WTC11 (cell line): ENCODE measurements around the gene DCAF15. TPM values are rescaled to one million over a fixed set of nuclear protein-coding genes. Genes with fewer than 3 reads are reported as not detected.
A peak's percentile ranks its signal among the peaks of the same experiment; 100 is the strongest.

ENCODE experiments used
- ATAC-seq: fragments of 200-7000 bp; cut with Tn5 transposase; 2 replicates; pipeline ENCODE4 v1.10.0; 2021; ENCODE audit warnings: mild to moderate bottlenecking, moderate library complexity
- CTCF ChIA-PET: fragments of 300-600 bp; sonication (Branson Sonifier 250); formaldehyde crosslinking; loops from one replicate; lab custom pipeline; 2021; ENCODE audit warnings: antibody characterized with exemption; lab: Charles Lee
- POLR2A ChIA-PET: fragments of 350-600 bp; sonication (Branson Sonifier 250); formaldehyde crosslinking; loops from one replicate; lab custom pipeline; 2021; ENCODE audit warnings: antibody characterized with exemption; lab: Charles Lee
- DNase-seq: peaks from one replicate; pipeline ENCODE4 v3.0.0; 2021; ENCODE audit warnings: low spot score
- H3K27ac Mint-ChIP-seq: 2 replicates; pipeline ENCODE4 v1.8.0; 2021; ENCODE audit warnings: mixed read lengths
- H3K27me3 Mint-ChIP-seq: 2 replicates; pipeline ENCODE4 v1.8.0; 2021; ENCODE audit warnings: low read depth, mild to moderate bottlenecking, moderate library complexity, mixed read lengths
- H3K36me3 Mint-ChIP-seq: 2 replicates; pipeline ENCODE4 v1.8.0; 2021; ENCODE audit warnings: mixed read lengths
- H3K4me1 Mint-ChIP-seq: 2 replicates; pipeline ENCODE4 v1.8.0; 2022; ENCODE audit warnings: mixed read lengths
- H3K4me3 Mint-ChIP-seq: 2 replicates; pipeline ENCODE4 v1.8.0; 2021; ENCODE audit warnings: mild to moderate bottlenecking, moderate library complexity, mixed read lengths
- H3K9me3 Mint-ChIP-seq: 2 replicates; pipeline ENCODE4 v1.8.0; 2021; ENCODE audit warnings: mixed read lengths
- CREB1 ChIP-seq: sonication (generic); formaldehyde crosslinking; IDR thresholded peaks from 2 replicates; pipeline ENCODE4 v1.8.0; 2023; ENCODE audit warnings: mild to moderate bottlenecking, missing genetic modification reagents
- CREM ChIP-seq: sonication (generic); formaldehyde crosslinking; IDR thresholded peaks from 2 replicates; pipeline ENCODE4 v1.8.1; 2022; ENCODE audit warnings: mild to moderate bottlenecking, missing genetic modification reagents, moderate library complexity
- E2F4 ChIP-seq: sonication (generic); formaldehyde crosslinking; IDR thresholded peaks from 2 replicates; pipeline ENCODE4 v1.8.1; 2022; ENCODE audit warnings: low read depth, mild to moderate bottlenecking, moderate library complexity, missing genetic modification reagents, borderline replicate concordance
- FOXJ3 ChIP-seq: sonication (generic); formaldehyde crosslinking; IDR thresholded peaks from 2 replicates; pipeline ENCODE4 v1.9.0; 2021; ENCODE audit warnings: missing genetic modification reagents, mild to moderate bottlenecking, borderline replicate concordance
- FOXP4 ChIP-seq: sonication (generic); formaldehyde crosslinking; IDR thresholded peaks from 2 replicates; pipeline ENCODE4 v1.8.0; 2022; ENCODE audit warnings: mild to moderate bottlenecking, missing genetic modification reagents
- HMGA2 ChIP-seq: fragments of 250-450 bp; sonication (Bioruptor Pico); IDR thresholded peaks from 2 replicates; pipeline ENCODE4 v1.4.0; 2021; ENCODE audit warnings: mild to moderate bottlenecking, moderate library complexity
- HMGXB4 ChIP-seq: sonication (generic); formaldehyde crosslinking; IDR thresholded peaks from 2 replicates; pipeline ENCODE4 v1.8.1; 2023; ENCODE audit warnings: mild to moderate bottlenecking, moderate library complexity, missing genetic modification reagents
- KAT7 ChIP-seq: sonication (generic); formaldehyde crosslinking; IDR thresholded peaks from 2 replicates; pipeline ENCODE4 v1.8.1; 2023; ENCODE audit warnings: missing genetic modification reagents, mild to moderate bottlenecking, borderline replicate concordance
- NFE2L1 ChIP-seq: sonication (generic); formaldehyde crosslinking; IDR thresholded peaks from 2 replicates; pipeline ENCODE4 v1.8.1; 2023; ENCODE audit warnings: missing genetic modification reagents
- NR1H2 ChIP-seq: sonication (generic); formaldehyde crosslinking; IDR thresholded peaks from 2 replicates; pipeline ENCODE4 v1.9.0; 2021; ENCODE audit warnings: mild to moderate bottlenecking, moderate library complexity, missing genetic modification reagents
- NR2C2 ChIP-seq: sonication (generic); formaldehyde crosslinking; IDR thresholded peaks from 2 replicates; pipeline ENCODE4 v1.8.0; 2022; ENCODE audit warnings: mild to moderate bottlenecking, missing genetic modification reagents
- OVOL2 ChIP-seq: fragments of 250-450 bp; sonication (Bioruptor Pico); IDR thresholded peaks from 2 replicates; pipeline ENCODE4 v1.9.0; 2021; ENCODE audit warnings: mild to moderate bottlenecking, borderline replicate concordance
- SOX15 ChIP-seq: fragments of 250-450 bp; sonication (Bioruptor Pico); IDR thresholded peaks from 2 replicates; pipeline ENCODE4 v1.9.0; 2021; ENCODE audit warnings: mild to moderate bottlenecking
- ZBTB21 ChIP-seq: sonication (generic); formaldehyde crosslinking; IDR thresholded peaks from 2 replicates; pipeline ENCODE4 v1.8.1; 2023; ENCODE audit warnings: mild to moderate bottlenecking, missing genetic modification reagents, borderline replicate concordance
- ZBTB43 ChIP-seq: sonication (generic); formaldehyde crosslinking; IDR thresholded peaks from 2 replicates; pipeline ENCODE4 v1.8.1; 2023; ENCODE audit warnings: mild to moderate bottlenecking, missing genetic modification reagents
- ZNF121 ChIP-seq: sonication (generic); formaldehyde crosslinking; IDR thresholded peaks from 2 replicates; pipeline ENCODE4 v1.8.0; 2023; ENCODE audit warnings: missing genetic modification reagents
- ZNF232 ChIP-seq: sonication (generic); formaldehyde crosslinking; IDR thresholded peaks from 2 replicates; pipeline ENCODE4 v1.8.0; 2022; ENCODE audit warnings: mild to moderate bottlenecking, missing genetic modification reagents
- ZNF263 ChIP-seq: sonication (generic); formaldehyde crosslinking; IDR thresholded peaks from 2 replicates; pipeline ENCODE4 v1.8.1; 2022; ENCODE audit warnings: low read depth, mild to moderate bottlenecking, moderate library complexity, missing genetic modification reagents
- ZNF671 ChIP-seq: fragments of 250-450 bp; sonication (Bioruptor Pico); IDR thresholded peaks from 2 replicates; pipeline ENCODE4 v1.8.0; 2021; ENCODE audit warnings: mild to moderate bottlenecking
- total RNA-seq: library from RNA; stranded (reverse); gene quantifications from 3 replicates; pipeline ENCODE4 v1.2.3, GENCODE V29; 2021
- TF ChIP-seq, protein P1 (sequence below): sonication (generic); formaldehyde crosslinking; IDR thresholded peaks from 2 replicates; pipeline ENCODE4 v1.8.0; 2022; ENCODE audit warnings: mild to moderate bottlenecking, missing genetic modification reagents
- TF ChIP-seq, protein P2 (sequence below): sonication (generic); formaldehyde crosslinking; IDR thresholded peaks from 2 replicates; pipeline ENCODE4 v1.8.1; 2022; ENCODE audit warnings: missing genetic modification reagents, borderline replicate concordance
- TF ChIP-seq, protein P3 (sequence below): fragments of 250-450 bp; sonication (Bioruptor Pico); IDR thresholded peaks from 2 replicates; pipeline ENCODE4 v1.9.0; 2021; ENCODE audit warnings: moderate library complexity, mild to moderate bottlenecking, inconsistent platforms, borderline replicate concordance
- TF ChIP-seq, protein P4 (sequence below): fragments of 250-450 bp; sonication (Bioruptor Pico); IDR thresholded peaks from 2 replicates; pipeline ENCODE4 v1.8.0; 2021; ENCODE audit warnings: mild to moderate bottlenecking

Gene DCAF15
- total RNA-seq, 1 experiment from 2014 or later = 82.9 TPM

DNA sequence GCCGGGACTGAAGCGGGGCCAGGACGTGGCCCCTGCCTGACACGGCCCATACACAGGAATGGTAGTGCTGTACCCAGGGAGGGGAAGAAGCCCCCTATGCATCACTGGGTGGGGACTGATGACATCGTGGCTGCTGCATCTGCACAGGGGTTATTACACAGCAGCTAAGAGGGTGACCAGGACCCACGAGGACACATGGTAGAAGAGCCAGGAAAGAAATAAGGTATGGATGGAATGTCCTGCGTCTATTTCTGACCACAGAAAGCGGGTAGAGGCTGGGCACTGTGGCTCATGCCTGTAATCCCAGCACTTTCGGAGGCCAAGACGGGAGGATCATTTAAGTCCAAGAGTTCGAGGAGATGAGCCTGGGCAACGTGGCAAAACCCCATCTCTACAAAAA, 24.1 kb downstream of the DCAF15 start:
- ChIA-PET POLR2A (no interaction called here), CTCF (no interaction called here)
- no peaks in the 10 kb centered on the region; the same call in 1 of the 2 replicates for H3K27me3 Mint-ChIP-seq
- no peak for TF ChIP-seq ZNF232
- no peak for TF ChIP-seq ZNF263 (CRISPR knock-in tag)
- no peak for TF ChIP-seq ZNF671
- TF ChIP-seq FOXP4 (CRISPR knock-in tag) = no peak
- no peak for TF ChIP-seq NR1H2 (CRISPR knock-in tag)
- no peak for TF ChIP-seq ZBTB21
- peaks cover 18% of the 10 kb centered on the region for H3K4me1 Mint-ChIP-seq
- no peak overlapping the region for H3K4me3 Mint-ChIP-seq
- H3K36me3 Mint-ChIP-seq = peaks cover 3% of the 10 kb centered on the region; the same call in 1 of the 2 replicates
- H3K9me3 Mint-ChIP-seq = no peaks in the 10 kb centered on the region
- ATAC-seq (no peak), DNase-seq (no peak)
- no peak overlapping the region for H3K27ac Mint-ChIP-seq

GRCh38 chr19:13977803-13978202, 25.5 kb downstream of the DCAF15 start:
- Mint-ChIP-seq H3K4me3 (peak overlapping the region; percentile 49), H3K36me3 (peaks cover 3% of the 10 kb centered on the region; the same call in 1 of the 2 replicates), H3K9me3 (no peaks in the 10 kb centered on the region), H3K27me3 (no peaks in the 10 kb centered on the region; the same call in 1 of the 2 replicates), H3K27ac (peak overlapping the region; percentile 27; the same call in 1 of the 2 replicates), H3K4me1 (peaks cover 19% of the 10 kb centered on the region)
- POLR2A ChIA-PET = interaction anchor here (0.7 to 1.9 kb wide), 9 partner anchors 8 to 386 kb away, joined by 3 to 16 read pairs (median 5); partner anchors contain the start of genes IL27RA and RFX1
- TF ChIP-seq ZNF263 (CRISPR knock-in tag) (no peak), CREB1 (CRISPR knock-in tag) (no peak), HMGA2 (CRISPR knock-in tag) (no peak), ZBTB43 (CRISPR knock-in tag) (no peak), KAT7 (CRISPR knock-in tag) (no peak), CREM (no peak), ZNF121 (CRISPR knock-in tag) (no peak), NR2C2 (CRISPR knock-in tag) (no peak), NR1H2 (CRISPR knock-in tag) (no peak), HMGXB4 (CRISPR knock-in tag) (no peak), E2F4 (CRISPR knock-in tag) (no peak), ZNF232 (no peak), NFE2L1 (no peak), FOXJ3 (no peak), SOX15 (no peak), OVOL2 (CRISPR knock-in tag) (no peak)
- TF ChIP-seq, protein P1, sequence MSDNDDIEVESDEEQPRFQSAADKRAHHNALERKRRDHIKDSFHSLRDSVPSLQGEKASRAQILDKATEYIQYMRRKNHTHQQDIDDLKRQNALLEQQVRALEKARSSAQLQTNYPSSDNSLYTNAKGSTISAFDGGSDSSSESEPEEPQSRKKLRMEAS (CRISPR knock-in tag) = no peak
- TF ChIP-seq, protein P2, sequence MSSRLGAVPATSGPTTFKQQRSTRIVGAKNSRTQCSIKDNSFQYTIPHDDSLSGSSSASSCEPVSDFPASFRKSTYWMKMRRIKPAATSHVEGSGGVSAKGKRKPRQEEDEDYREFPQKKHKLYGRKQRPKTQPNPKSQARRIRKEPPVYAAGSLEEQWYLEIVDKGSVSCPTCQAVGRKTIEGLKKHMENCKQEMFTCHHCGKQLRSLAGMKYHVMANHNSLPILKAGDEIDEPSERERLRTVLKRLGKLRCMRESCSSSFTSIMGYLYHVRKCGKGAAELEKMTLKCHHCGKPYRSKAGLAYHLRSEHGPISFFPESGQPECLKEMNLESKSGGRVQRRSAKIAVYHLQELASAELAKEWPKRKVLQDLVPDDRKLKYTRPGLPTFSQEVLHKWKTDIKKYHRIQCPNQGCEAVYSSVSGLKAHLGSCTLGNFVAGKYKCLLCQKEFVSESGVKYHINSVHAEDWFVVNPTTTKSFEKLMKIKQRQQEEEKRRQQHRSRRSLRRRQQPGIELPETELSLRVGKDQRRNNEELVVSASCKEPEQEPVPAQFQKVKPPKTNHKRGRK = no peak
- TF ChIP-seq, protein P3, sequence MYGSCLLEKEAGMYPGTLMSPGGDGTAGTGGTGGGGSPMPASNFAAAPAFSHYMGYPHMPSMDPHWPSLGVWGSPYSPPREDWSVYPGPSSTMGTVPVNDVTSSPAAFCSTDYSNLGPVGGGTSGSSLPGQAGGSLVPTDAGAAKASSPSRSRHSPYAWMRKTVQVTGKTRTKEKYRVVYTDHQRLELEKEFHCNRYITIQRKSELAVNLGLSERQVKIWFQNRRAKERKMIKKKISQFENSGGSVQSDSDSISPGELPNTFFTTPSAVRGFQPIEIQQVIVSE (CRISPR knock-in tag) = no peak
- TF ChIP-seq, protein P4, sequence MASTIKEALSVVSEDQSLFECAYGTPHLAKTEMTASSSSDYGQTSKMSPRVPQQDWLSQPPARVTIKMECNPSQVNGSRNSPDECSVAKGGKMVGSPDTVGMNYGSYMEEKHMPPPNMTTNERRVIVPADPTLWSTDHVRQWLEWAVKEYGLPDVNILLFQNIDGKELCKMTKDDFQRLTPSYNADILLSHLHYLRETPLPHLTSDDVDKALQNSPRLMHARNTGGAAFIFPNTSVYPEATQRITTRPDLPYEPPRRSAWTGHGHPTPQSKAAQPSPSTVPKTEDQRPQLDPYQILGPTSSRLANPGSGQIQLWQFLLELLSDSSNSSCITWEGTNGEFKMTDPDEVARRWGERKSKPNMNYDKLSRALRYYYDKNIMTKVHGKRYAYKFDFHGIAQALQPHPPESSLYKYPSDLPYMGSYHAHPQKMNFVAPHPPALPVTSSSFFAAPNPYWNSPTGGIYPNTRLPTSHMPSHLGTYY (CRISPR knock-in tag) = no peak
- CTCF ChIA-PET = interaction anchor here (0.7 to 2.5 kb wide), 20 partner anchors 11 to 116 kb away, joined by 3 to 23 read pairs (median 8); partner anchors contain the start of genes DCAF15, IL27RA, MISP3 and PODNL1
- ATAC-seq (no peak), DNase-seq (no peak)
